HCT116 (cell line): ENCODE measurements around the gene PLCB3. TPM values are rescaled to one million over a fixed set of nuclear protein-coding genes. Genes with fewer than 3 reads are reported as not detected.

Experiments
- ATAC-seq: fragments of 200-7000 bp; cut with Tn5 transposase; 2 replicates; pipeline ENCODE4 v1.9.1; 2020; ENCODE audit warnings: mild to moderate bottlenecking, moderate library complexity
- BruUV-seq: library from RNA; stranded (reverse); fragments of 400-500 nt; replicated peaks from 2 replicates; lab custom pipeline; 2021; lab: Mats Ljungman, UMichigan
- CTCF ChIA-PET: fragments of 300-600 bp; sonication (Branson Sonifier 250); formaldehyde crosslinking; loops from one replicate; lab custom pipeline; 2021; ENCODE audit warnings: antibody characterized with exemption; lab: Charles Lee
- POLR2A ChIA-PET: fragments of 300-600, 350-600 bp; sonication (Branson Sonifier 250); formaldehyde crosslinking; loops from one replicate; lab custom pipeline; 2021; ENCODE audit warnings: antibody characterized with exemption; lab: Charles Lee
- RAD21 ChIA-PET, 2 experiments: fragments of 300-600 bp; sonication (Branson Sonifier 250); formaldehyde crosslinking; loops; one replicate each; lab custom pipeline; 2023; ENCODE audit warnings: low total read pairs in 2 of 2; ENCODE audit not compliant: uncharacterized antibody in 2 of 2, unreplicated experiment in 2 of 2, low non-redundant PET in 1 of 2; lab: Charles Lee
- DNase-seq: peaks from one replicate; pipeline ENCODE4 v3.0.0-alpha.2; 2010; ENCODE audit warnings: low read depth, low spot score
- H2AFZ ChIP-seq: fragments of 200-600 bp; shearing (Covaris generic), sonication (generic); 2 replicates; pipeline ENCODE4 v1.6.1; 2017; ENCODE audit warnings: low read depth, mixed run types, mixed read lengths, antibody characterized with exemption, low read length; ENCODE audit not compliant: poor library complexity, severe bottlenecking
- H3K27ac ChIP-seq: 2 replicates; pipeline ENCODE4 v1.5.1; 2012; ENCODE audit warnings: low read depth, low read length
- H3K27me3 ChIP-seq: fragments of 200-600 bp; sonication (generic); 2 replicates; pipeline ENCODE4 v1.6.1; 2016; ENCODE audit warnings: mixed run types, low read length, mixed read lengths; ENCODE audit not compliant: insufficient read depth
- H3K36me3 ChIP-seq, 2 experiments: fragments of 200-500 bp in 1 of 2; fragments of 200-600 bp in 1 of 2; sonication (Bioruptor generic) in 1 of 2; sonication (generic) in 1 of 2; 2 replicates each; pipeline versions ENCODE4 v1.5.1 to v1.6.1; 2014 to 2016; ENCODE audit warnings: low read length in 2 of 2, inconsistent platforms in 1 of 2, mixed read lengths in 1 of 2, mixed run types in 1 of 2; ENCODE audit not compliant: insufficient read depth in 2 of 2, control insufficient read depth in 1 of 2
- H3K4me1 ChIP-seq, 2 experiments: fragments of 200-600 bp in 1 of 2; sonication (generic) in 1 of 2; 2 replicates each; pipeline versions ENCODE4 v1.5.1 to v1.6.1; 2012 to 2017; ENCODE audit warnings: low read length in 2 of 2, inconsistent platforms in 1 of 2, mild to moderate bottlenecking in 1 of 2, mixed read lengths in 1 of 2, mixed run types in 1 of 2, moderate library complexity in 1 of 2; ENCODE audit not compliant: insufficient read depth in 2 of 2, control insufficient read depth in 1 of 2
- H3K4me2 ChIP-seq: fragments of 200-600 bp; sonication (generic); 2 replicates; pipeline ENCODE4 v1.6.1; 2017; ENCODE audit warnings: mixed run types, low read length, mixed read lengths
- H3K4me3 ChIP-seq, 2 experiments: fragments of 200-600 bp in 1 of 2; sonication (generic) in 1 of 2; replicated peaks in 1 of 2; 2 replicates each; pipeline ENCODE4 v1.5.1; 2011 to 2016; ENCODE audit warnings: low read length in 2 of 2, control low read depth in 1 of 2, low read depth in 1 of 2, mild to moderate bottlenecking in 1 of 2, mixed read lengths in 1 of 2, mixed run types in 1 of 2
- H3K79me2 ChIP-seq: fragments of 200-600 bp; sonication (generic); 2 replicates; pipeline ENCODE4 v1.6.1; 2017; ENCODE audit warnings: mild to moderate bottlenecking, mixed run types, low read length, moderate library complexity, mixed read lengths; ENCODE audit not compliant: insufficient read depth
- H3K9ac ChIP-seq: fragments of 200-600 bp; sonication (generic); 2 replicates; pipeline ENCODE4 v1.6.1; 2016; ENCODE audit warnings: low read length, mixed read lengths
- H3K9me2 ChIP-seq: fragments of 200-600 bp; sonication (generic), shearing (Covaris generic); 2 replicates; pipeline ENCODE4 v1.6.1; 2017; ENCODE audit warnings: mixed run types, mild to moderate bottlenecking, moderate library complexity; ENCODE audit not compliant: insufficient read depth
- H3K9me3 ChIP-seq, 2 experiments: fragments of 200-500 bp in 1 of 2; fragments of 200-600 bp in 1 of 2; sonication (Bioruptor generic) in 1 of 2; sonication (generic) in 1 of 2; 2 replicates each; pipeline ENCODE4 v1.6.1; 2014 to 2017; ENCODE audit warnings: low read length in 2 of 2, mixed read lengths in 2 of 2, inconsistent platforms in 1 of 2, low read depth in 1 of 2, mild to moderate bottlenecking in 1 of 2, mixed run types in 1 of 2, moderate library complexity in 1 of 2; ENCODE audit not compliant: control insufficient read depth in 1 of 2, insufficient read depth in 1 of 2
- H4K20me1 ChIP-seq: fragments of 200-600 bp; sonication (generic), shearing (Covaris generic); 2 replicates; pipeline ENCODE4 v1.6.1; 2017; ENCODE audit warnings: mixed run types, mild to moderate bottlenecking, moderate library complexity; ENCODE audit not compliant: insufficient read depth
- ATF3 ChIP-seq: IDR thresholded peaks from 2 replicates; pipeline ENCODE4 v1.6.1; 2012
- CEBPB ChIP-seq: IDR thresholded peaks from 2 replicates; pipeline ENCODE4 v1.6.1; 2012; ENCODE audit warnings: low read depth
- EGR1 ChIP-seq: IDR thresholded peaks from 2 replicates; pipeline ENCODE4 v1.6.1; 2012; ENCODE audit warnings: low read depth
- ELF1 ChIP-seq: IDR thresholded peaks from 2 replicates; pipeline ENCODE4 v1.6.1; 2012; ENCODE audit warnings: low read depth, borderline replicate concordance
- EZH2 ChIP-seq: fragments of 200-600 bp; sonication (generic); IDR thresholded peaks from 2 replicates; pipeline ENCODE4 v1.6.1; 2017; ENCODE audit warnings: antibody characterized with exemption, mixed run types
- JUND ChIP-seq: IDR thresholded peaks from 2 replicates; pipeline ENCODE4 v1.6.1; 2012
- MAX ChIP-seq: IDR thresholded peaks from 2 replicates; pipeline ENCODE4 v1.6.1; 2012
- POLR2A ChIP-seq: IDR thresholded peaks from 2 replicates; pipeline ENCODE4 v1.7.0; 2011; ENCODE audit warnings: borderline replicate concordance; ENCODE audit not compliant: insufficient read depth, insufficient read length; ENCODE audit errors: extremely low read depth
- POLR2AphosphoS5 ChIP-seq: IDR thresholded peaks from 2 replicates; pipeline ENCODE4 v1.6.1; 2011; ENCODE audit warnings: mild to moderate bottlenecking, low read depth, low read length, moderate library complexity
- REST ChIP-seq: IDR thresholded peaks from 2 replicates; pipeline ENCODE4 v1.6.1; 2012; ENCODE audit warnings: low read depth
- SIN3A ChIP-seq: IDR thresholded peaks from 2 replicates; pipeline ENCODE4 v1.6.1; 2012; ENCODE audit warnings: low read depth
- SP1 ChIP-seq: IDR thresholded peaks from 2 replicates; pipeline ENCODE4 v1.6.1; 2012; ENCODE audit warnings: low read depth
- SRF ChIP-seq: IDR thresholded peaks from 2 replicates; pipeline ENCODE4 v1.6.1; 2012; ENCODE audit warnings: low read depth
- TCF7L2 ChIP-seq: IDR thresholded peaks from 2 replicates; pipeline ENCODE4 v1.7.0; 2011; ENCODE audit warnings: borderline replicate concordance, inconsistent platforms; ENCODE audit not compliant: insufficient read depth, insufficient read length; ENCODE audit errors: extremely low read depth
- YY1 ChIP-seq: IDR thresholded peaks from 2 replicates; pipeline ENCODE4 v1.6.1; 2011; ENCODE audit warnings: low read length, low read depth, moderate library complexity, mild to moderate bottlenecking; ENCODE audit not compliant: insufficient replicate concordance; ENCODE audit errors: extremely low read depth
- ZBTB33 ChIP-seq: IDR thresholded peaks from 2 replicates; pipeline ENCODE4 v1.6.1; 2011; ENCODE audit warnings: mild to moderate bottlenecking, low read length, moderate library complexity; ENCODE audit not compliant: insufficient replicate concordance; ENCODE audit errors: extremely low read depth
- ZFX ChIP-seq: fragments of 450-650 bp; IDR thresholded peaks from 2 replicates; pipeline ENCODE4 v1.6.1; 2017
- ZNF274 ChIP-seq: fragments of 200-500 bp; sonication (Bioruptor generic); IDR thresholded peaks from 2 replicates; pipeline ENCODE4 v1.6.1; 2014; ENCODE audit warnings: mild to moderate bottlenecking, low read depth, low read length, inconsistent platforms
- intact Hi-C: fragments of 100-400 bp; cut with micrococcal nuclease; formaldehyde crosslinking; loops from 2 replicates; pipeline ENCODE4 v1.10.0; 2022
- total RNA-seq: library from RNA; stranded (reverse); gene quantifications from one replicate; pipeline ENCODE4 v1.2.1, GENCODE V29; 2021; ENCODE audit not compliant: unreplicated experiment

The PLCB3 gene
- total RNA-seq, 1 experiment from 2014 or later = 106 TPM

GRCh38 chr11:64317325-64317960 is 66.1 kb downstream of the PLCB3 start, which contains the start of gene TRMT112:
Gene TRMT112 (minus strand): TSS chr11:64317559. CDS start chr11:64317526, 33 bp downstream.
- Histone ChIP-seq H4K20me1 (no peaks in the 10 kb centered on the region), H3K36me3 (peaks cover 7 to 23% of the 10 kb centered on the region in 2 experiments; a peak in 2 of 4 replicates), H3K9me3 (no peaks in the 10 kb centered on the region), H3K4me2 (peak within 1 kb of the TSS; percentile 77), H3K27ac (peak within 1 kb of the TSS; percentile 83), H3K27me3 (no peaks in the 10 kb centered on the region), H3K79me2 (peaks cover 37% of the 10 kb centered on the region), H2AFZ (no peak within 1 kb of the TSS), H3K4me3 (peak within 1 kb of the TSS; percentile 80 to 84), H3K4me1 (peaks cover 22 to 56% of the 10 kb centered on the region in 2 experiments), H3K9ac (peak within 1 kb of the TSS; percentile 89), H3K9me2 (no peaks in the 10 kb centered on the region)
- RAD21 ChIA-PET = interaction anchor here (0.6 to 2.6 kb wide), 14 partner anchors 12 to 132 kb away, joined by 3 to 29 read pairs (median 4); partner anchors contain the start of gene ESRRA (in 2 of the 2)
- BruUV-seq = no TSS peak
- CTCF ChIA-PET = interaction anchor here (0.6 to 3.7 kb wide), 23 partner anchors 11 to 515 kb away, joined by 3 to 92 read pairs (median 5); partner anchors contain the start of genes BAD, ESRRA and FKBP2
- peak; percentile 76 for ATAC-seq
- peak; percentile 99 for DNase-seq
- POLR2A ChIA-PET = interaction anchor here (0.6 to 3.0 kb wide), 26 partner anchors 10 to 1768 kb away, joined by 3 to 77 read pairs (median 6); partner anchors contain the start of genes CATSPERZ, ESRRA, FKBP2 and PLCB3
- intact Hi-C loops = loop anchor here (1.0 kb wide), 3 partner anchors 14 to 42 kb away; partner anchors contain the start of gene RPS6KA4
- TF ChIP-seq POLR2A (peak; percentile 70), SIN3A (no peak), ZFX (no peak; the same call in 1 of the 2 replicates), MAX (no peak), TCF7L2 (peak; percentile 83), EGR1 (no peak), JUND (no peak), CEBPB (no peak), SRF (no peak), POLR2AphosphoS5 (peak; percentile 83), YY1 (peak; percentile 32), ZNF274 (no peak), EZH2 (no peak), ATF3 (no peak), ZBTB33 (peak; percentile 52), ELF1 (no peak), SP1 (no peak), REST (no peak)
